Stimulated activated CD4-positive, alpha-beta T cell treated with anti-CD3 and anti-CD28 coated beads, Interleukin-4, amount 100 ng/mL, for 4 hours (primary cell): ENCODE data around the gene CANX.

Source experiments
- DNase-seq, 2 experiments: peaks; one replicate each; pipeline ENCODE4 v3.0.0-alpha.2; 2020

The CANX gene

DNA sequence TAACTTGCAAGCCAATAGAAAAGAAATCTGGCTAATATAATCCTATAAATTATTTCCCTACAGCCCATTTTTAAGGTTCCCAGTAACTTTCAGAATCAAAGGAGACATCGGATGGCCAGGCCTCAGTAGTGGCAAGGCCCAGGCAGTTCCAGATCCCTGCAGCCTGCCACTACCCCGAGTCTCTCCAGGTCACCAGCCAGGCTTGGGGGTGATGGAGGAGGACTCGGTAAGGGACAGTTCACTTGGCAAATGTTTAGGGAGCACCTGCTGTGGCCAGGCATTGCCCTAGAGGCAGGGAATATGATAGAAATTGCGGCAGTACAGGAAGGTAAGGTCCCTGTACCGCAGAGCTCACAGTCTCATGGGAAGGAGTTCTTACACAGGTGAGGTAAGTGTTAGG is 79.8 kb downstream of the CANX start:
- no peak for DNase-seq

DNA sequence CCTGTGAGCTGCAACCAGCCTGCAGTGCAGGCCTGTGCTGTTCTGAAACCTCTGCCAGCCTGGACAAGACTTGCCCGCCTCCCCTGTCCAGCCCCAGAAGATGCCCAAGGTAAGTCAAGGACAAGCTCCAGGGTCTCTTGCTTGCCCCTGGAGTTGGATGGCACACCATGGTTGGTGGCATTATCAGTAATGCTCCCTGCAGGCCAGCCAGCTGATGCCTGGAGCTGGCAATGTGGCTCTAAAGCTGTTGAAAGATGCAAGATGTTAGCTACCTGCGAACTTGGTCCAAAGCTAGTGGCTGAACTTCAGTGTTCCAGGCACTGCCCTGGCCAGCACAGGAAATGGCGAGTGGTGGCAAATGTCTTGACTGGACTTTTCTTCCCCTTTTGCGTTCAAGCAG is 81.1 kb downstream of the CANX start:
- no peak for DNase-seq

DNA sequence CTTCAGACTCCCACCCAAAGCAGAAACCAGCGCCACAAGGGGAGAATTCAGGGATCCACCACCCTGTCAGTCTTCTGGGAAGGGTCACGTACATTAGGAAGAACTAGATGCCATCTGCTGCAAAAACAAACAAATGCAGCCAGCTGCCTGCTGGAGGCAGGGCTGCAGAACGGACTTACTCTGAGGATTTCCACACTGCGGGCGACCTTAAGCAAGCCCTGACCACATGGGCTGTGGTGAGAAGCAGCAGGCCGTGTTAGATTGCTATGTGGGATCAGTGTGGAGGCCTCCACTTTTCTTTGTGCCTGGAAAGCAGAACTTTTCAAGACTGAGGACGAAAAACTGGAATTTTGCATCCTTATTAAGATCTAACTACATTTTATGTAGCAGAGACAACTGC is 81.6 kb downstream of the CANX start:
- DNase-seq = no peak
